NCI-H748 (cell line): ENCODE data around the gene LILRB2.
"Not testable (repeated sequence)": the region's sequence is repeated elsewhere in the genome, so short reads cannot be mapped to it uniquely, and the experiment has no call there.

Experiments
- DNase-seq: peaks from one replicate; lab custom pipeline; 2025; ENCODE audit not compliant: unreplicated experiment; lab: John Stamatoyannopoulos, UW

LILRB2 gene

GRCh38 chr19:54245936-54246335 is 35.0 kb downstream of the LILRB2 start:
- no peak for DNase-seq

GRCh38 chr19:54243809-54244208 is 37.1 kb downstream of the LILRB2 start:
- DNase-seq: not testable (repeated sequence)

GRCh38 chr19:54242646-54243045 is 38.3 kb downstream of the LILRB2 start, which contains the start of gene LILRA6:
LILRA6 (minus strand) TSS chr19:54242790.
- not testable (repeated sequence) for DNase-seq

- not testable (repeated sequence) for DNase-seq
Observed at GRCh38 chr19:54242234-54242633, 38.7 kb downstream of the LILRB2 start.

GRCh38 chr19:54240372-54241336 is 40.3 kb downstream of the LILRB2 start:
- DNase-seq: not testable (repeated sequence)

- not testable (repeated sequence) for DNase-seq
Observed at GRCh38 chr19:54239491-54240371, 41.2 kb downstream of the LILRB2 start.

GRCh38 chr19:54233941-54234340 is 47.0 kb downstream of the LILRB2 start:
- DNase-seq: no peak

GRCh38 chr19:54231077-54231931 is 49.6 kb downstream of the LILRB2 start:
- peak; percentile 49 for DNase-seq

GRCh38 chr19:54230031-54230430 is 50.9 kb downstream of the LILRB2 start:
- DNase-seq: no peak

GRCh38 chr19:54229146-54229545 is 51.8 kb downstream of the LILRB2 start:
- DNase-seq: no peak

- DNase-seq: not testable (repeated sequence)
Observed at GRCh38 chr19:54224619-54225018, 56.3 kb downstream of the LILRB2 start.

- not testable (repeated sequence) for DNase-seq
Observed at GRCh38 chr19:54223937-54224281, 57.0 kb downstream of the LILRB2 start.
